HTR-8/SVneo (cell line): Measurements from ENCODE around the gene ARHGAP18.

ENCODE experiments used
- DNase-seq: peaks from one replicate; pipeline ENCODE4 v3.0.0; 2011; ENCODE audit warnings: low spot score, mixed read lengths; ENCODE audit not compliant: insufficient read length
- FAIRE-seq: peaks from 2 replicates; lab custom pipeline; 2011; peaks lifted over from hg19 to GRCh38; lab: Jason Lieb, UNC

Gene ARHGAP18

GRCh38 chr6:129696843-129697242, 13.1 kb downstream of the ARHGAP18 start:
- no peak for DNase-seq
- no peak for FAIRE-seq

DNA sequence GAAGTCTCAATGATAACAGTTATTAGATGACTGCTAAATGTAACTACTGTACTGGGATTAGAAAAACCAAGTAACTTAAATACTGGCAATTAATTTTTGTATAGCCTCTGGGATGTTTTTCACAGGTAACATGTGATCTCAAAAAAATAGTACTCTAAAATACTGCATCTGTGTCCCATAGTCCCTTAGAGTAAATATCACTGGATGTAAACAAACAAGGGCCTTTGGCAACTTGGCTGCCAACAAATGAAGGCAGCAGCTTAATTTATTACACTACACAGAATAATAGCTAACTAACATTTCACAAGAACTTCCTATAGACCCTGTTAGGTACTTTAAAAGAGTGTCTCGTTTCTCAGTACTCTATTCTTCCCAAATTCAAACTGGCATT, 14.0 kb downstream of the ARHGAP18 start:
- no peak for FAIRE-seq

GRCh38 chr6:129695373-129696027, 14.5 kb downstream of the ARHGAP18 start:
- no peak for FAIRE-seq

More for the DNA sequence above, 14.0 kb downstream of the ARHGAP18 start:
- no peak for DNase-seq

DNA sequence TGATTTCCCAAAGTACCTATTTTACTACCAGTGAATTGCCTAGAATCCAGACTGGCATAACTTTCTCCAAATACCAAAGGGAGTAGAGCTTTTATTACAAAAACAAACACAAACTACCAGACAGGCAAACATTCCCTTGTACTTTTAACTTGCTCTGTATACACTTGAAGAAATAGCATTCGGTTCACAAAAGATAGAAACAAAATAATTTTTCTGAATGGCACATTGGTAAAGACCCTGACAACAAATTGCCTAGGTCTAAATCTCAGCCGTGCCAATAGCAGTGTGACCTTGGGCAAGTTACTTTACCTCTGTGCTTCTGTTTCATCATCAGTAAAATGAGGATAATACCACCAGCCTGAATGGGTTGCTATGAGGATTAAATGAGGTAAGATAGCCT, 15.9 kb downstream of the ARHGAP18 start:
- no peak for DNase-seq
- no peak for FAIRE-seq

More at GRCh38 chr6:129695373-129696027, 14.5 kb downstream of the ARHGAP18 start:
- DNase-seq, result no peak

DNA sequence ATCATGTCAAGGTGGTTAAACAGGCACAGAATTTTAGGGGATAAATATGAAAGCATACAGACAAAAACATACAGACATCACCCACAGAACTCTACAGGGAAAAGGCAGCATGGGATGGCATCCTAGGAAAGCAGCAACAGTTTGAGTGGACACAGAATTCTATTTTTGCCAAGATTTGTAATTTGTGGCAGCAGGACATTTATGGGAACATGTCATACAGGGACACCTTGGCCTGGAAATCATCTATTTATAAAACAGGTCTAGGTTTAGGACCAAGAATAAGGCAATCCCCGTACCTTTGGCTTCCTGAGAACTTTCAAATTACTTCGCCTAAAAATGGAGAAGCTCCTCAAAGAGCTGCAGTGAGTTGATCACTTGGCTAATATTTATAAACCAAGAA, 17.5 kb downstream of the ARHGAP18 start:
- no peak for FAIRE-seq
- DNase-seq, result no peak

- no peak for DNase-seq
- no peak for FAIRE-seq
Measured at GRCh38 chr6:129691709-129692108, 18.3 kb downstream of the ARHGAP18 start.

DNA sequence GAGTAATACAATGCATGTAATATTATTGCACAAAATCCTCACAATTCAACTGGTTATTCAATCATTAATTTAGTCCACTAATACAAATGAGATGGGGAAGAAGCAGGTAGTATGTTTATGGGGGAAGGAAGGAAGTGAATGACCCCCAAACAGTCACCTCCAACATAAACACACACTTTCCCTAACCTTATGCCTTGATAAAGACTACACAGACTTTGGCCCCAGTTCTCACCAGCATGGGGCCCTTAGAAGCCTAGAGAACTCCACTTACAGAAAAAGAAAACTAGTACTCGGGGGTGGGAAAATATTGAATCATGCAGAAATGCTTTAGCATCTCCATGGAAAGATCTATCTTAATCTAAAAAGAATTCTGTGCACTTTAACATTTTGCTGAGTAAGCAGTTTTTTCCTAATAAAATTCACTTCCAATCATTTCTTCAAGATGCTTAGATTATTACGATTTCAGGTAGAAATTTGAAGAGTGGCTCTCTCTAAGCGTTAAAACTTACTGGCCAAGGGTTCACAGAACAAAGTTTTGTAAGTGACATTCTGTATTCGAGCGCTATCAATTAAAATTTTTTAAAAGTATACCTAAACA, 18.8 kb downstream of the ARHGAP18 start:
- DNase-seq (no peak), FAIRE-seq (no peak)

DNA sequence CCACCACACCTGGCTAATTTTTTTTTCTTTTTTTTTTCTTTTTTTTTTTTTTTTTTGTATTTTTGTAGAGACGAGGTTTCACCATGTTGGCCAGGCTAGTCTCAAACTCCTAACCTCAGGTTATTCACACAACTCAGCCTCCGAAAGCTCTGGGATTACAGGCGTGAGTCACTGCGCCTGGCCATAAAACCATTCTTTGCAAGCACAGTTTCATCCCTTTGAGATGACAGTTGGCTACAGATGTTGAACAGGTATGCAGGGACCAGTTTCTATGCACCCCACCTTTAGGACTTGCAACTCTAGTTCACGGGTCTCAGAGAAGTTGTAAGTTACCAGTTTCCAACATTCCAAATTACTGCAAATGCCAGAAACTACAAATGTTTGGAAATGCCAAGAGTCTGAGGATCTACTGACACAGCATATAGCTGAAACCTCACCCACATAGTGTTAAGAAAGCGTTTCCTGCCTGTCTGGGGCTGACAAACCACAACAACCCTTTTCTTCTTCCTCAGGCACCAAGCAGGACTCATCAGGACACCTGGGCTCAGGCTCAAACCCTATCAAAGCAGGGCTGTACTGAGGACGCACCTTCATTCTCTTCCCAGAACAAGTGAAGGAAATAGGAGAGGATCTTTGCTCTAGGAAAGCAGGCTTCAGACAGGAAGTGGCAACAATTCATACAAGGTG, 22.9 kb downstream of the ARHGAP18 start:
- DNase-seq (no peak), FAIRE-seq (no peak)

- DNase-seq, result no peak
- no peak for FAIRE-seq
Measured at GRCh38 chr6:129685662-129686031, 24.3 kb downstream of the ARHGAP18 start.

GRCh38 chr6:129684903-129685661, 24.9 kb downstream of the ARHGAP18 start:
- DNase-seq, result no peak
- no peak for FAIRE-seq

GRCh38 chr6:129684323-129684884, 25.6 kb downstream of the ARHGAP18 start:
- DNase-seq (no peak), FAIRE-seq (no peak)

DNA sequence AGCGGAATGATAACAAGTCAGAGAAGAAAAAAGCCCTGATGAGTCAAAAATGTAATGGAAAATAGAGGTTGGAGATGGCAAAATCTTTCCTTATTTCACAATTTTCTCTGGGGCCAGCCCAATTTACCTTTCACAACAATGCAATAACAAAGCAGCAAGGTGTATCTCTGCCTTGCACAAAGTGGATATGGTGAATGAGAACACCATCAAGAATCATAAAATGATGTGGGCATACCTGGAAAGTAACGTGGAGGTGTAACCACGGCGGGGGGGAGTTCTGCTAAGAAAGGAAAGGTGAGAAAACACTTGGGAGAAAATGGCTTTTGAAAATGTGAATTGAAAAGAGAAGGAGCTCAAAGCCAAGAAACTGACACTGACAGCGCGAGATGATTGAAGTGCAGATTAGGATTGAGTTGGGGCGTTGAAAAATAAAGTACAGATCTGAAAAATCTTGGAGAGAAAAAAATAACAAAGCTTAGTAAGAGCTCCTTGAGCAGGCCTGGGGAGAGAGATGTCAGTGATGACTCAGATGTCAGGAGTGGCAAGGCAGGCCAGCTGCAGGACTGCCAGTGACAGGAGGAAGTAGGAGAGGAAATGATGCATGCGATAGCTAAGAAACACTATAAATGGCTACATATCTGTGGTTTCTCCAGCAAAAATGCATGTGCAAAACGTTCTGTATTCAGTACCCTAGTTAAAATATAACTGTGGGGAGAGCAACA, 26.2 kb downstream of the ARHGAP18 start:
- FAIRE-seq, result peak; percentile 54
- peak; percentile 93 for DNase-seq

DNA sequence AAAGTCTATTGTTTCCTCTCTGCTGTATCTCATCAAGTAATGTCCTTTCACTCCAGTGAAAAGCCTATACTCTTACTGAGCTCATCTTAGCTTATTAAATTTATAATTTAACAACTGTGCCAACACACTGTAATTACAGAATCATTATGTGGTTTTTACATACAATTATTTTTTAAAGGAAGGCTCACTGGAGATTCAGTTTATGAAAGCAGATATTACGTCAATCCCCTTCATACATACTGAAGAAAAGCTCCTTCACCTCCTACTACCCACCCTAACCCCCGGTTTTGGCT, 28.1 kb downstream of the ARHGAP18 start:
- no peak for DNase-seq
- no peak for FAIRE-seq

DNA sequence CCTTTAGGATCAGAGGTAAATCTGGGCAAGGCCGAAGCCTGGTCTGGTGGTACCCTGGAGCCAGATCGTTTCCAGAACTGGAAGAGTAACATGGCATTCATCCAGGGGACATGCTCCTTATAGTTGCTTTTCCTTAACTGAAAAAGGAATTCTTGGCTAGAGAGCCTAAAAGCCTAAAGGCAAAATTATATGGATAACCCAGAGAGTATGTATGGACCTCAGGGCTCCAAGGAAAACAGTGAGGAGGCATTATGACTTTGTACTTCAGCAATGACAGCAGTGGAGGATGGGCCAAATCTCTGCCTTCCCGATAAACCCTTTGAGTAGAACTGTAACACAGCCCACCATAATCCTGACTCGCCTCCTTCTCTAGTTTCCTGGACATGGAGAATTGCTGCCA, 29.3 kb downstream of the ARHGAP18 start:
- FAIRE-seq (no peak), DNase-seq (no peak)

DNA sequence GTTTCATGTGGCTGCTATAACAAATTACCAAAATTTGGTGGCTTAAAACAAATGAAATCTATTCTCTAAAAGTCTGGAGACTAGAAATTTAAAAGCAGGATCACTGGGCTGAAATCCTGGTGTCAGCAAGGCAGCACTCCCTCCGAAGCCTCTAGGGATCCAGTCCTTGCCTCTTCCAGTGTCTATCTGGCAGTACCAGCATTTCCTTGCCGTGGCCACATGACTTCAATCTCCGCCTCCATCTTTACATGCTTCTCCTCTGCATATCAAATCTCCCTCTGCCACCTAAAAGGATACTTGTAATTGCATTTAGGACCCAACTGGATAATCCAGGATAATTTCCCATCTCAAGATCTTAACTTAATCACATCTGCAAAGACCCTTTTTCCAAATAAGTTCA, 30.2 kb downstream of the ARHGAP18 start:
- FAIRE-seq, result no peak
- DNase-seq, result no peak

- FAIRE-seq (no peak), DNase-seq (no peak)
Measured at GRCh38 chr6:129679275-129679674, 30.7 kb downstream of the ARHGAP18 start.

DNA sequence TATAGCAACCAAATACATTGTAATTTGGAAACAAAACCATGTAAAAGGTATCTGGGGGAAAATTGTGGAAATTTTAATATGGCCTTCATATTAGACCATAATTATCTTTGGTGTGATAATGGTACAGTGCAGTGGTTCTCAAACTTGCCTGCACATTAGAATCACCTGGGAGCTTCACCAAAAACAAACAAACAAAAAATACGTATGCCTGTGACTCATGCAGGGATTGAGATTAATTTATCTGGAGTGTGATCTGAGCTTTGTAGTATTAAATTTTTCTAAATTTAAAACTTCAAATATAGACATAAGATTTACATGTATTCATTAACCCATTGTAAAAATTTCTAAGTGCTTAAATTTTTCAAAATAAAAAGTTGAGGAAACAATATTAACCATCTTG, 31.5 kb downstream of the ARHGAP18 start:
- FAIRE-seq, result no peak

GRCh38 chr6:129677620-129678325, 32.2 kb downstream of the ARHGAP18 start:
- DNase-seq (no peak), FAIRE-seq (no peak)

More for the DNA sequence above, 31.5 kb downstream of the ARHGAP18 start:
- DNase-seq, result no peak

DNA sequence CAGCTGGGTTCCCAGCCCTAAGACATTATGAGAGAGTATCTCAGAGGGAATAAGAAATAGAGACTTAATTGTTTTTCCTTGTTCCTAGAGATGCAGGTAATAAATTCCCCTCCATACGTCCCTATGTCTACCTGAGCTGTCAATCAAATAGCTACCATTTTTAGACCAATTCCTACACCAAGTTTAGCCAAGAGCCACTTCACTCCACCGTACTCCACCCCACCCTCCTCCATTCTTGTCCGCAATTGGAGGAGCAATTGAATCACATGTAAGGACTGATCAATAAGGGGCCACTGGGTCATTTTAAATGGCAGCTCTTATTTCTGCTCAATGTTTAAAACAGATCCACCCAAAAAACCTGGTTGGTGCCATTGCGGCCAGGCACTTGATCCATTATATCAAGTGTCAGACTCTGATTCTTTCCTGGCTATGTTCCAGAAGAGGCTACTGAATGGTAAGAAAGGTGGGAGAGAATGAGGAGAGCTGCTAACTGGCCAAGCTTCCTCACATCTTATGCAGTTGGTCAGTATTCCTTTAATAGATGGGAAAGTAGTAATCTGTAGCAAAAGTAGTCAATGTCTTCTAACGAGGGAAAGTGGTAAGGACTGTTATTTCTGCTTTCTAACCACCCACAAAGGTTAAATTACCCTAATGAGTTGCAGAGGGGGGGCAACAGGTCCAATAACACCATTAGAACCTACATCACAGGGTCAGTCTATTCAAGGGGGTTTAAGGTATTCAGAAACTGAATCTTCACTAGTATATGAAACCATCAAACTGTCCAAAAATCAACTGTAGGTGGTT, 34.1 kb downstream of the ARHGAP18 start:
- DNase-seq (no peak), FAIRE-seq (no peak)
